Esophagus squamous epithelium (tissue), 5 donors: Measurements from ENCODE around the gene KRT76. TPM values are rescaled to one million over a fixed set of nuclear protein-coding genes. Genes with fewer than 3 reads are reported as not detected.

Source experiments
- DNase-seq: peaks from one replicate; lab custom pipeline; 2025; lab: John Stamatoyannopoulos, UW
- H3K27ac ChIP-seq, 4 donors: fragments of 200-600 bp; sonication (generic); one replicate each; pipeline ENCODE4 v1.5.1; 2016 to 2019; ENCODE audit warnings: mild to moderate bottlenecking in 1 of 4
- H3K27me3 ChIP-seq, 4 donors: fragments of 200-600 bp; sonication (generic); 1 replicate in 3 of 4; 2 replicates in 1 of 4; pipeline versions ENCODE4 v1.5.1 to v1.6.0; 2017 to 2021; ENCODE audit warnings: antibody characterized with exemption in 1 of 4
- H3K36me3 ChIP-seq, 3 donors: fragments of 200-600 bp; sonication (generic); one replicate each; pipeline ENCODE4 v1.5.1; 2016 to 2019
- H3K4me1 ChIP-seq, 3 donors: fragments of 200-600 bp; sonication (generic); one replicate each; pipeline ENCODE4 v1.5.1; 2017 to 2019
- H3K4me3 ChIP-seq, 4 donors: fragments of 200-600 bp; sonication (generic); 1 replicate in 3 of 4; 2 replicates in 1 of 4; pipeline ENCODE4 v1.5.1; 2016 to 2019; ENCODE audit warnings: mild to moderate bottlenecking in 2 of 4, moderate library complexity in 1 of 4
- H3K9me3 ChIP-seq, 3 donors: fragments of 200-600 bp; sonication (generic); one replicate each; pipeline ENCODE4 v1.5.1; 2016 to 2019
- POLR2A ChIP-seq, 4 donors: fragments of 450-650 bp; IDR thresholded peaks; one replicate each; pipeline ENCODE4 v1.6.1; 2017; ENCODE audit warnings: antibody characterized with exemption in 4 of 4, mild to moderate bottlenecking in 4 of 4, moderate library complexity in 3 of 4
- WGBS, 2 donors: methylation state at CpG; one replicate each; pipeline ENCODE4 v1.1.5; 2018; 5-methylcytosine and 5-hydroxymethylcytosine counted together
- intact Hi-C: fragments of 100-400 bp; cut with DNase I; formaldehyde crosslinking; loops from one replicate; pipeline ENCODE4 v1.15.0; 2022
- total RNA-seq, 4 donors: library from RNA; depleted of rRNA; stranded (reverse); fragments of >200 nt; gene quantifications; one replicate each; pipeline ENCODE4 v1.1.0, GENCODE V29; 2016
- TF ChIP-seq, protein P1 (sequence below), 6 experiments: fragments of 450-650 bp in 4 of 6; fragments of 200-600 bp in 2 of 6; sonication (generic) in 2 of 6; IDR thresholded peaks; one replicate each; pipeline ENCODE4 v1.5.1; 2016 to 2019; ENCODE audit warnings: antibody characterized with exemption in 6 of 6, mild to moderate bottlenecking in 4 of 6, moderate library complexity in 4 of 6
- donor health status: DM: yes; HTN: yes; CAD: no.

Gene KRT76
- total RNA-seq, 4 donors from 2014 or later, result not detected

DNA sequence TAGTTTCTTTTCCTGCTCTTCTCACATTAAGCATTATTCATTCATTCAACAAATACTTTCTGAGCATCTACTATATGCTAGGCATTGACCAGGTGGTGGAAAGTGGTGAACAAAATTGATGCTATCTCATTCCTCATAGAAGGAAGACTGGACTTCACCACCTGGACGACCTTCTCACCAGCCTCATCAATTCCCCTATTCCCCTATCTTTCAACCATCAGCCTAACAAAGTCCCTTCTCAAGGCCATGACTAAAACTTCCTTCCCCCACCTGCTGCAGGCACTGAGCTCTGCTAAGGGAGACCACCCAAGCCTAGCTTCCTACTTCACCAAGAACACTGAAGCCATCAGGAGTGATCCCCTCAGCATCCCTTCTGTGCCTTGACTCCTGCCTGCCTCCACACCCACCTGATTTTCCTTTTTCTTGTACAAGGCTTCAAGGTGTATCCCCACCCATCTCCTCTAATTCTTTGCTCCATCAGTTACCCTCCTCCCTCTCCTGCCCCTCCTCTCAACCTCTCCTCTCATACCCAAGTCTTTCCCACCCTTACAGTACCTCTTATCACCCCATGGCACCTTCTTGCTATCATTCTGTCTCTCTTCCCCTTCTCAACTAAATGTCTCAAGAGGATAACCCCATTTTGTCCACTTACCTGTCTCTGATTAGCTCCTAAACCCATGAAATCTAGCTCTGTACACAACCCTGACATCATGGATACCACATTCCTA lies 19.5 kb downstream of the KRT76 start:
- Histone ChIP-seq H3K36me3 (no peaks in the 10 kb centered on the region), H3K4me1 (no peaks in the 10 kb centered on the region), H3K27ac (no peak overlapping the region), H3K4me3 (no peak overlapping the region), H3K9me3 (peaks cover 0 to 27% (median 8%) of the 10 kb centered on the region in 3 donors), H3K27me3 (peaks cover 0 to 58% (median 0%) of the 10 kb centered on the region in 4 donors)
- no peak for TF ChIP-seq POLR2A (IDR thresholded peaks at IDR 0.05)
- TF ChIP-seq, protein P1, sequence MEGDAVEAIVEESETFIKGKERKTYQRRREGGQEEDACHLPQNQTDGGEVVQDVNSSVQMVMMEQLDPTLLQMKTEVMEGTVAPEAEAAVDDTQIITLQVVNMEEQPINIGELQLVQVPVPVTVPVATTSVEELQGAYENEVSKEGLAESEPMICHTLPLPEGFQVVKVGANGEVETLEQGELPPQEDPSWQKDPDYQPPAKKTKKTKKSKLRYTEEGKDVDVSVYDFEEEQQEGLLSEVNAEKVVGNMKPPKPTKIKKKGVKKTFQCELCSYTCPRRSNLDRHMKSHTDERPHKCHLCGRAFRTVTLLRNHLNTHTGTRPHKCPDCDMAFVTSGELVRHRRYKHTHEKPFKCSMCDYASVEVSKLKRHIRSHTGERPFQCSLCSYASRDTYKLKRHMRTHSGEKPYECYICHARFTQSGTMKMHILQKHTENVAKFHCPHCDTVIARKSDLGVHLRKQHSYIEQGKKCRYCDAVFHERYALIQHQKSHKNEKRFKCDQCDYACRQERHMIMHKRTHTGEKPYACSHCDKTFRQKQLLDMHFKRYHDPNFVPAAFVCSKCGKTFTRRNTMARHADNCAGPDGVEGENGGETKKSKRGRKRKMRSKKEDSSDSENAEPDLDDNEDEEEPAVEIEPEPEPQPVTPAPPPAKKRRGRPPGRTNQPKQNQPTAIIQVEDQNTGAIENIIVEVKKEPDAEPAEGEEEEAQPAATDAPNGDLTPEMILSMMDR (IDR thresholded peaks at IDR 0.05), result no peak
- intact Hi-C loops, result no loop called here
- DNase-seq, result no peak
- WGBS, 2 donors, result 20 to 61% methylated on average over 1 of the region's 1 CpG

DNA sequence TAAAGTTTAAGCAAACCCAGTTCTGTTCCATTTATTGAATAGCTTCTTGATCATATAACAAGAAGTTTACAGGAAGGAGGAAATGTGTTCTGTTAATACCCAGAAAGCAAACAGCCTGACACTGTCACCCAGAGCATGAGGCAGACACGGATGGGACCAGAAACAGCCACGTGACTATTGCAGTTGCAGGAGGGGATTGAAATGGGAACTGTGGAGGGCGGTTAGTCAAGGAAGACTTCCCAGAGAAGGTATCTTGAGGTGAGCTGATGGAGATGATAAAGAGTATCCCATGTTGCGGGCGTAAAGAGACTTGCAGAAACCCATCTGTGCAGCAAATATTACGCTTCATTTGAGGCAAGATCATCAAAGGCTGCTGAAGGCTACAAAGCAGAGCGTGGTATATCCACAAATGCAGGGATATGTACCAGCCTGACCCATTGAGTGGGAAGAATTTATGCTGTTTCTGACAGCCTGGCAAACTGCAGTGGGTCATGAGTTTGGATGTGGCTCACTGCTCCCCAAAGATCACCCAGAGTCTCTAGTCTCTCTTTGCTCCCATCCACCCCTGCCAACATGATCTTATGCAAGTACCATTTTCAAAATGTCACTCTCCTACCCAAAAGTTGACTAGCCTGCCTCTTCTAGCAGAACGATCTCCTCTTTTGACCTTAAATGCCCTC lies 20.7 kb downstream of the KRT76 start:
- Histone ChIP-seq H3K4me3 (no peak overlapping the region), H3K27ac (no peak overlapping the region), H3K27me3 (peaks cover 0 to 59% (median 0%) of the 10 kb centered on the region in 4 donors), H3K4me1 (no peaks in the 10 kb centered on the region), H3K36me3 (no peaks in the 10 kb centered on the region), H3K9me3 (peaks cover 0 to 20% (median 8%) of the 10 kb centered on the region in 3 donors)
- TF ChIP-seq, protein P1 (IDR thresholded peaks at IDR 0.05), result no peak
- TF ChIP-seq POLR2A (IDR thresholded peaks at IDR 0.05), result no peak
- intact Hi-C loops, result no loop called here
- no peak for DNase-seq
- WGBS, 2 donors, result 78 to 81% methylated on average over 8 of the region's 8 CpGs

DNA sequence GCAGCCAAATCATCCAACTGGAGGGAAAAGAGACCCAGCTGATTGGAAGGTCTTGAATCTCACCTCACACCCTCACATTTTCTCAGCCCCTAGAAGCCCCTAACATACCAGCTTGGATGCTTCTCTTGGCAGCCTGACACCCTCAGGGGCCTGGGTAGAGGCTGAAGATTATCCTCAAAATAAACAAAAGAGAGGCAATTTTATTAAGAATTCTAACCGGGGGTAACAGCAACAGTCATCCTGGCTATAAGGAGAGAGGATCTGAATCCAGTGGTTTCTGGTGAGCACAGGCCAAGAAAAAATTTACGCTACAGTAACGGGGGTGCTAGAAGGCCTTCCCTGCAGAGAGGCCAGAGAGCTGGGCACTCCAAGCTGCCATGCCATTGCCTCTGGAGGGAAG lies 21.6 kb downstream of the KRT76 start:
- H3K4me1 ChIP-seq, result no peaks in the 10 kb centered on the region
- no peaks in the 10 kb centered on the region for H3K36me3 ChIP-seq
- 61 to 71% methylated on average over 3 of the region's 3 CpGs for WGBS, 2 donors
- TF ChIP-seq, protein P1 (IDR thresholded peaks at IDR 0.05), result no peak
- TF ChIP-seq POLR2A (IDR thresholded peaks at IDR 0.05), result no peak
- intact Hi-C loops, result no loop called here
- no peak overlapping the region for H3K27ac ChIP-seq
- peaks cover 0 to 59% (median 0%) of the 10 kb centered on the region in 4 donors for H3K27me3 ChIP-seq
- H3K9me3 ChIP-seq, result peaks cover 0 to 11% (median 3%) of the 10 kb centered on the region in 3 donors
- H3K4me3 ChIP-seq, result no peak overlapping the region
- DNase-seq, result no peak

DNA sequence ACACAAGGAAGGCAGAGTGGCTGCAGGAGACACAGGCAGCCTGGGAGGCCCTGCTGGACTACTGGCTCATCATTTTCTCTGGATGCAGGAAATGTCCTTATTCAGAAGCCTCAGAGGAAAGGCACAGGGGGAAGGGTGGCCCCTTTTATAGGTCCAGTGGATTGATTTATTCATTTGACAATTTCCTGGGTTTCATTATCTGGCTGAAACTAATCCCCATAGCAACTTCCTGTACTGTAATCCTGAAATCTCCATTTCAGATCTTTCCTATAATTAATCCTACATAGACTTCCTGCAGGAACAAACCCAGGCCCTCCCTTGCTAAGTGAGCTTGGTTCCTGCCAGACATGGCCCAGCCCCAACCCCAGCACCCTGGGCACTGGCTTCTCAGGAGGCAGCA lies 23.0 kb downstream of the KRT76 start:
- DNase-seq, result no peak
- H3K27ac ChIP-seq, result no peak overlapping the region
- H3K9me3 ChIP-seq, result no peaks in the 10 kb centered on the region
- H3K4me1 ChIP-seq, result no peaks in the 10 kb centered on the region
- no peak overlapping the region for H3K4me3 ChIP-seq
- intact Hi-C loops, result no loop called here
- H3K27me3 ChIP-seq, result peaks cover 0 to 54% (median 0%) of the 10 kb centered on the region in 4 donors
- TF ChIP-seq, protein P1 (IDR thresholded peaks at IDR 0.05), result no peak
- no peak for TF ChIP-seq POLR2A (IDR thresholded peaks at IDR 0.05)
- no peaks in the 10 kb centered on the region for H3K36me3 ChIP-seq

DNA sequence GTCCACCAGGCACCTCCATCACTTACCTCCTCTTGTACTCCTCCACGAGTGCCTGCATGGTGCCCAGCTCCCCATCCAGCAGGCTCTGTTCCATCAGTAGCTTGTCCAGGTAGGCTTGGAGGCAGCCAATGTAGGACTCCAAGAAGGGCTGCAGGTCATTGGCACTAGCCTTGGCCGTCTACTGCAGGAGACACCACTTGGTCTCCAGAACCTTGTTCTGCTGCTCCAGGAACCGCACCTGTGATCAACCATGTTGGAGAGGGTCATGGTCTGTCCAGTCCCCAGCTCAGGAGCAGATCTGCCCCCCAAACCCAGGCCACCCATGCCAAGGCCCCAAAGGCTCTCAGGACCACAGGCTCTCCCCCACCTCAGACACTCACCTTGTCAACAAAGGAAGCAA lies 23.9 kb downstream of the KRT76 start:
- no peaks in the 10 kb centered on the region for H3K4me1 ChIP-seq
- H3K27ac ChIP-seq, result no peak overlapping the region
- 74 to 87% methylated on average over 3 of the region's 3 CpGs for WGBS, 2 donors
- no peak overlapping the region for H3K4me3 ChIP-seq
- H3K27me3 ChIP-seq, result peaks cover 0 to 52% (median 0%) of the 10 kb centered on the region in 4 donors
- H3K36me3 ChIP-seq, result no peaks in the 10 kb centered on the region
- intact Hi-C loops, result no loop called here
- TF ChIP-seq, protein P1 (IDR thresholded peaks at IDR 0.05), result no peak
- no peak for TF ChIP-seq POLR2A (IDR thresholded peaks at IDR 0.05)
- DNase-seq, result no peak
- no peaks in the 10 kb centered on the region for H3K9me3 ChIP-seq
